K562 (cell line): ENCODE measurements around the gene TSPAN3. TPM values are rescaled to one million over a fixed set of nuclear protein-coding genes. Genes with fewer than 3 reads are reported as not detected.

Experiments
- CCNT2 ChIP-seq: IDR thresholded peaks from 2 replicates; pipeline ENCODE4 v1.6.1; 2011; ENCODE audit warnings: borderline replicate concordance, low read depth, mild to moderate bottlenecking, moderate library complexity, mixed read lengths, low read length; ENCODE audit not compliant: insufficient read length; ENCODE audit errors: extremely low read depth
- CHD7 ChIP-seq: fragments of 200-600 bp; sonication (generic); IDR thresholded peaks from one replicate; pipeline ENCODE4 v1.6.1; 2012; ENCODE audit warnings: mild to moderate bottlenecking, low read depth, low read length, inconsistent platforms
- ELF1 ChIP-seq: fragments of 200-800 bp; sonication (Bioruptor generic); IDR thresholded peaks from 2 replicates; pipeline ENCODE4 v1.6.1; 2016; ENCODE audit warnings: missing genetic modification characterization, missing compliant biosample characterization
- MAX ChIP-seq: sonication (generic); formaldehyde crosslinking; IDR thresholded peaks from 2 replicates; pipeline ENCODE4 v1.9.0; 2022; ENCODE audit warnings: mild to moderate bottlenecking, missing genetic modification reagents
- MTA3 ChIP-seq: fragments of 450-650 bp; formaldehyde crosslinking; IDR thresholded peaks from 2 replicates; pipeline ENCODE4 v1.6.1; 2017; ENCODE audit warnings: mild to moderate bottlenecking, borderline replicate concordance
- PRMT5 ChIP-seq: sonication (generic); formaldehyde crosslinking; IDR thresholded peaks from 2 replicates; pipeline ENCODE4 v1.5.0; 2020; ENCODE audit warnings: missing genetic modification reagents
- TAF1 ChIP-seq: IDR thresholded peaks from 2 replicates; pipeline ENCODE4 v1.6.1; 2011; ENCODE audit warnings: mild to moderate bottlenecking, low read length, moderate library complexity; ENCODE audit not compliant: insufficient read depth, control insufficient read depth, severe bottlenecking; ENCODE audit errors: extremely low read depth
- ZNF175 ChIP-seq: fragments of 200-800 bp; sonication (Bioruptor generic); IDR thresholded peaks from 2 replicates; pipeline ENCODE4 v1.6.1; 2016; ENCODE audit warnings: low read depth, mild to moderate bottlenecking, missing genetic modification characterization, missing compliant biosample characterization
- polyA plus RNA-seq, 8 experiments: library from polyadenylated mRNA; depleted of rRNA in 4 of 8; stranded (reverse) in 5 of 8; unstranded in 3 of 8; fragments of >200 nt; fragmentation: Nextera tagmentation in 2 of 8; fragmentation: Illumina TruSeq in 1 of 8; extraction: Ambion mirVana in 2 of 8; extraction: Trizol in 1 of 8; gene quantifications; 2 replicates each; pipeline versions ENCODE4 v1.2.1 to v1.2.3, GENCODE V29; 2011 to 2014; ENCODE audit warnings: inconsistent platforms in 1 of 8, missing spikeins in 1 of 8
- total RNA-seq, 7 experiments: library from RNA; depleted of rRNA in 6 of 7; stranded (reverse); fragments of >200 nt in 6 of 7; fragmentation: Illumina TruSeq in 2 of 7; extraction: Trizol in 2 of 7; gene quantifications; 2 replicates each; pipeline versions ENCODE4 v1.2.1 to v1.2.3, GENCODE V29; 2011 to 2021; ENCODE audit warnings: low replicate concordance in 1 of 7

TSPAN3 gene
- total and polyA plus RNA-seq, 9 of the 15 experiments (the other 6 are each of a cell fraction or from before 2014, with no cell fraction given): 14.3 to 144 (median 71.1) TPM

GRCh38 chr15:77021088-77021481, 49.8 kb downstream of the TSPAN3 start (continued):
- TF ChIP-seq CHD7: no peak
- no peak for TF ChIP-seq CCNT2
- TF ChIP-seq ELF1 (tag): no peak
- no peak for TF ChIP-seq ZNF175
- TF ChIP-seq PRMT5: no peak
- no peak for TF ChIP-seq MAX (CRISPR knock-in tag)
- TF ChIP-seq TAF1: no peak
- TF ChIP-seq MTA3: no peak
